ENCODE results near the gene CD59.
A peak's percentile ranks its signal among the peaks of the same experiment; 100 is the strongest.

Gene CD59

GRCh38 chr11:33775467-33775807 lies 39.2 kb upstream of the CD59 start:
- H3K4me3 ChIP-seq (ENCODE audit: low read depth, low read length): no peak overlapping the region
- TF ChIP-seq CTCF (conservative IDR thresholded peaks at IDR 0.05; ENCODE audit: low read depth, low read length): no peak
- no peak for DNase-seq (ENCODE audit: low read depth)

GRCh38 chr11:33774736-33775466 lies 38.7 kb upstream of the CD59 start:
- H3K4me3 ChIP-seq (ENCODE audit: low read depth, low read length): peak overlapping the region; percentile 93
- DNase-seq (ENCODE audit: low read depth): no peak
- no peak for TF ChIP-seq CTCF (conservative IDR thresholded peaks at IDR 0.05; ENCODE audit: low read depth, low read length)

- DNase-seq (ENCODE audit: low read depth): peak; percentile 79
- TF ChIP-seq CTCF (conservative IDR thresholded peaks at IDR 0.05; ENCODE audit: low read depth, low read length): no peak
- peak within 1 kb of the TSS; percentile 93 for H3K4me3 ChIP-seq (ENCODE audit: low read depth, low read length)
These were observed 37.9 kb upstream of the CD59 start, which contains the start of gene FBXO3 for GRCh38 chr11:33773987-33774735. Gene FBXO3, minus strand, starts transcription at chr11:33774520. Its CDS starts 23 bp downstream, at chr11:33774497.

GRCh38 chr11:33773404-33773986 lies 37.3 kb upstream of the CD59 start:
- DNase-seq (ENCODE audit: low read depth): no peak
- H3K4me3 ChIP-seq (ENCODE audit: low read depth, low read length): peak overlapping the region; percentile 93
- TF ChIP-seq CTCF (conservative IDR thresholded peaks at IDR 0.05; ENCODE audit: low read depth, low read length): no peak

GRCh38 chr11:33772870-33773269 lies 36.6 kb upstream of the CD59 start:
- DNase-seq (ENCODE audit: low read depth): no peak
- TF ChIP-seq CTCF (conservative IDR thresholded peaks at IDR 0.05; ENCODE audit: low read depth, low read length): no peak
- H3K4me3 ChIP-seq (ENCODE audit: low read depth, low read length): no peak overlapping the region

- DNase-seq (ENCODE audit: low read depth): peak; percentile 23
- H3K4me3 ChIP-seq (ENCODE audit: low read depth, low read length): no peak overlapping the region
- no peak for TF ChIP-seq CTCF (conservative IDR thresholded peaks at IDR 0.05; ENCODE audit: low read depth, low read length)
These were observed 36.1 kb upstream of the CD59 start for GRCh38 chr11:33772300-33772699.

All from choroid plexus epithelial cell (primary cell).